DOHH2 (cell line): ENCODE results near the gene STON2.

Experiments used
- H3F3A ChIP-seq: fragments of 200-600 bp; sonication (generic), shearing (Covaris generic); 2 replicates; pipeline ENCODE4 v1.6.0; 2016; ENCODE audit warnings: antibody characterized with exemption, mild to moderate bottlenecking; ENCODE audit not compliant: control insufficient read depth, insufficient read depth
- H3K27ac ChIP-seq: fragments of 200-600 bp; sonication (generic); 2 replicates; pipeline ENCODE4 v1.5.1; 2014; ENCODE audit warnings: low read depth, mild to moderate bottlenecking, low read length, moderate library complexity
- H3K27me3 ChIP-seq: fragments of 200-600 bp; sonication (generic); 2 replicates; pipeline ENCODE4 v1.6.1; 2014; ENCODE audit warnings: mild to moderate bottlenecking, low read length, mixed read lengths; ENCODE audit not compliant: control insufficient read depth
- H3K36me3 ChIP-seq: fragments of 200-600 bp; sonication (generic); 2 replicates; pipeline ENCODE4 v1.6.1; 2014; ENCODE audit warnings: mild to moderate bottlenecking, low read length, moderate library complexity, mixed read lengths; ENCODE audit not compliant: control insufficient read depth
- H3K4me1 ChIP-seq: fragments of 200-600 bp; sonication (generic); 2 replicates; pipeline ENCODE4 v1.6.1; 2014; ENCODE audit warnings: mild to moderate bottlenecking, low read length, mixed read lengths; ENCODE audit not compliant: control insufficient read depth
- H3K4me2 ChIP-seq: fragments of 200-600 bp; sonication (generic); 2 replicates; pipeline ENCODE4 v1.6.0; 2014; ENCODE audit warnings: mild to moderate bottlenecking, low read length, moderate library complexity
- H3K4me3 ChIP-seq: fragments of 200-600 bp; sonication (generic); 2 replicates; pipeline ENCODE4 v1.5.1; 2014; ENCODE audit warnings: mild to moderate bottlenecking, low read length, mixed read lengths
- H3K79me2 ChIP-seq: fragments of 200-600 bp; sonication (generic); 2 replicates; pipeline ENCODE4 v1.6.1; 2014; ENCODE audit warnings: mild to moderate bottlenecking, low read length, mixed read lengths; ENCODE audit not compliant: control insufficient read depth
- H3K9me2 ChIP-seq: fragments of 200-600 bp; sonication (generic); replicated peaks from 2 replicates; pipeline ENCODE4 v1.6.1; 2014; ENCODE audit warnings: mild to moderate bottlenecking, low read length, mixed read lengths; ENCODE audit not compliant: control insufficient read depth
- H3K9me3 ChIP-seq: fragments of 200-600 bp; sonication (generic); 2 replicates; pipeline ENCODE4 v1.6.1; 2014; ENCODE audit warnings: antibody characterized with exemption, low read length, mixed read lengths; ENCODE audit not compliant: control insufficient read depth, insufficient read depth
- H4K20me1 ChIP-seq: fragments of 200-600 bp; sonication (generic); 2 replicates; pipeline ENCODE4 v1.6.0; 2014; ENCODE audit warnings: low read depth, mild to moderate bottlenecking, antibody characterized with exemption, low read length, moderate library complexity; ENCODE audit not compliant: control insufficient read depth, insufficient read depth
- CTCF ChIP-seq: fragments of 200-600 bp; sonication (generic); IDR thresholded peaks from one replicate; pipeline ENCODE4 v1.5.1; 2014; ENCODE audit warnings: antibody characterized with exemption, mild to moderate bottlenecking, low read depth, low read length; ENCODE audit not compliant: poor library complexity, severe bottlenecking
- EZH2phosphoT487 ChIP-seq: fragments of 200-600 bp; sonication (generic); IDR thresholded peaks from 2 replicates; pipeline ENCODE4 v1.6.1; 2017; ENCODE audit warnings: borderline replicate concordance, mild to moderate bottlenecking, antibody characterized with exemption, low read length, moderate library complexity, mixed read lengths

Gene STON2

GRCh38 chr14:81219759-81220579 is 180.2 kb downstream of the STON2 start:
- Histone ChIP-seq H3K36me3 (peaks cover 46% of the 10 kb centered on the region), H3K9me2 (no peaks in the 10 kb centered on the region), H3K27me3 (no peaks in the 10 kb centered on the region), H3K9me3 (peaks cover 4% of the 10 kb centered on the region; the same call in 1 of the 2 replicates), H3K27ac (peak overlapping the region; percentile 87), H4K20me1 (no peaks in the 10 kb centered on the region), H3K4me2 (peak overlapping the region; percentile 83), H3F3A (peaks cover 18% of the 10 kb centered on the region), H3K4me1 (peaks cover 34% of the 10 kb centered on the region), H3K79me2 (peaks cover 55% of the 10 kb centered on the region), H3K4me3 (peak overlapping the region; percentile 86)
- TF ChIP-seq EZH2phosphoT487, result no peak
- TF ChIP-seq CTCF, result no peak

GRCh38 chr14:81219210-81219758 is 180.8 kb downstream of the STON2 start:
- Histone ChIP-seq H3K79me2 (peaks cover 59% of the 10 kb centered on the region), H3K4me1 (peaks cover 34% of the 10 kb centered on the region), H3K9me3 (peaks cover 4% of the 10 kb centered on the region; the same call in 1 of the 2 replicates), H4K20me1 (no peaks in the 10 kb centered on the region), H3K36me3 (peaks cover 50% of the 10 kb centered on the region), H3F3A (peaks cover 18% of the 10 kb centered on the region), H3K4me3 (peak overlapping the region; percentile 80), H3K27ac (peak overlapping the region; percentile 87), H3K4me2 (peak overlapping the region; percentile 83), H3K9me2 (no peaks in the 10 kb centered on the region), H3K27me3 (no peaks in the 10 kb centered on the region)
- TF ChIP-seq EZH2phosphoT487 (no peak), CTCF (no peak)

- H3K4me2 ChIP-seq, result no peak overlapping the region
- H3K79me2 ChIP-seq, result peaks cover 96% of the 10 kb centered on the region
- no peak overlapping the region for H3K27ac ChIP-seq
- H3K27me3 ChIP-seq, result no peaks in the 10 kb centered on the region
- H3K36me3 ChIP-seq, result peaks cover 95% of the 10 kb centered on the region
- no peaks in the 10 kb centered on the region for H3K9me3 ChIP-seq
- H3K4me3 ChIP-seq, result no peak overlapping the region
- TF ChIP-seq EZH2phosphoT487 (no peak), CTCF (peak; percentile 36)
- H3K4me1 ChIP-seq, result peaks cover 39% of the 10 kb centered on the region
- no peaks in the 10 kb centered on the region; the same call in 1 of the 2 replicates for H3F3A ChIP-seq
- no peaks in the 10 kb centered on the region for H3K9me2 ChIP-seq
- no peaks in the 10 kb centered on the region for H4K20me1 ChIP-seq
Measured at GRCh38 chr14:81211844-81212243, 188.3 kb downstream of the STON2 start.
